HG03175 (cell line): Measurements from ENCODE around the gene SH3BP2.

ENCODE experiments used
- ATAC-seq: cut with Tn5 transposase; IDR thresholded peaks from one replicate; pipeline ENCODE4 v1.9.1; 2021; ENCODE audit warnings: mild to moderate bottlenecking, moderate library complexity; ENCODE audit not compliant: unreplicated experiment

Gene SH3BP2

GRCh38 chr4:2817701-2818350, 24.9 kb downstream of the SH3BP2 start:
- ATAC-seq: no peak

- no peak for ATAC-seq
These were observed 25.6 kb downstream of the SH3BP2 start for GRCh38 chr4:2818351-2818939.

GRCh38 chr4:2819244-2820215, 26.6 kb downstream of the SH3BP2 start:
- ATAC-seq: no peak

GRCh38 chr4:2820216-2820982, 27.5 kb downstream of the SH3BP2 start:
- no peak for ATAC-seq

- no peak for ATAC-seq
These were observed 29.8 kb downstream of the SH3BP2 start for GRCh38 chr4:2822461-2823300.

- ATAC-seq: no peak
These were observed 30.4 kb downstream of the SH3BP2 start for GRCh38 chr4:2823301-2823670.

GRCh38 chr4:2823671-2824328, 30.9 kb downstream of the SH3BP2 start:
- ATAC-seq: no peak

GRCh38 chr4:2824329-2824835, 31.5 kb downstream of the SH3BP2 start:
- ATAC-seq: no peak

- no peak for ATAC-seq
These were observed 32.0 kb downstream of the SH3BP2 start for GRCh38 chr4:2824836-2825381.

- ATAC-seq: no peak
These were observed 32.9 kb downstream of the SH3BP2 start for GRCh38 chr4:2825740-2826139.

GRCh38 chr4:2827071-2827873, 34.4 kb downstream of the SH3BP2 start:
- no peak for ATAC-seq

GRCh38 chr4:2827874-2828751, 35.2 kb downstream of the SH3BP2 start:
- ATAC-seq: no peak

- no peak for ATAC-seq
These were observed 35.9 kb downstream of the SH3BP2 start for GRCh38 chr4:2828758-2829181.

GRCh38 chr4:2829321-2829932, 36.5 kb downstream of the SH3BP2 start:
- no peak for ATAC-seq

- ATAC-seq: no peak
These were observed 37.1 kb downstream of the SH3BP2 start for GRCh38 chr4:2829933-2830451.
